Peyer's patch (tissue), 4 donors: ENCODE measurements around the gene FCGBP. TPM values are rescaled to one million over a fixed set of nuclear protein-coding genes. Genes with fewer than 3 reads are reported as not detected.

Experiments used
- DNase-seq, 3 donors: peaks; one replicate each; pipeline ENCODE4 v3.0.0-alpha.2; 2017 to 2019
- H3K27ac ChIP-seq, 4 donors: fragments of 200-600 bp; sonication (generic); one replicate each; pipeline ENCODE4 v1.5.1; 2016 to 2019
- H3K27me3 ChIP-seq, 2 donors: fragments of 200-600 bp; sonication (generic); one replicate each; pipeline ENCODE4 v1.5.1; 2019
- H3K36me3 ChIP-seq, 3 donors: fragments of 200-600 bp; sonication (generic); one replicate each; pipeline ENCODE4 v1.5.1; 2016 to 2019
- H3K4me1 ChIP-seq, 4 donors: fragments of 200-600 bp; sonication (generic); one replicate each; pipeline ENCODE4 v1.5.1; 2016 to 2019
- H3K4me3 ChIP-seq, 4 donors: fragments of 200-600 bp; sonication (generic); 1 replicate in 3 of 4; 2 replicates in 1 of 4; pipeline ENCODE4 v1.5.1; 2016 to 2019; ENCODE audit warnings: mild to moderate bottlenecking in 1 of 4
- H3K9me3 ChIP-seq, 4 donors: fragments of 200-600 bp; sonication (generic); one replicate each; pipeline ENCODE4 v1.5.1; 2016 to 2019; ENCODE audit warnings: mild to moderate bottlenecking in 1 of 4
- POLR2A ChIP-seq, 2 donors: fragments of 450-650 bp; IDR thresholded peaks; one replicate each; pipeline ENCODE4 v1.5.1; 2017; ENCODE audit warnings: antibody characterized with exemption in 2 of 2, mild to moderate bottlenecking in 2 of 2, moderate library complexity in 2 of 2
- total RNA-seq, 4 donors: library from RNA; depleted of rRNA; stranded (reverse); fragments of >200 nt; gene quantifications; one replicate each; pipeline ENCODE4 v1.1.0, GENCODE V29; 2016
- TF ChIP-seq, protein P1 (sequence below), 6 experiments: fragments of 450-650 bp in 4 of 6; fragments of 200-600 bp in 2 of 6; sonication (generic) in 1 of 6; IDR thresholded peaks; one replicate each; pipeline ENCODE4 v1.5.1; 2017 to 2019; ENCODE audit warnings: antibody characterized with exemption in 6 of 6, mild to moderate bottlenecking in 3 of 6, moderate library complexity in 1 of 6

The FCGBP gene
- total RNA-seq, 4 donors from 2014 or later: 563 to 4,025 (median 1,224) TPM

DNA sequence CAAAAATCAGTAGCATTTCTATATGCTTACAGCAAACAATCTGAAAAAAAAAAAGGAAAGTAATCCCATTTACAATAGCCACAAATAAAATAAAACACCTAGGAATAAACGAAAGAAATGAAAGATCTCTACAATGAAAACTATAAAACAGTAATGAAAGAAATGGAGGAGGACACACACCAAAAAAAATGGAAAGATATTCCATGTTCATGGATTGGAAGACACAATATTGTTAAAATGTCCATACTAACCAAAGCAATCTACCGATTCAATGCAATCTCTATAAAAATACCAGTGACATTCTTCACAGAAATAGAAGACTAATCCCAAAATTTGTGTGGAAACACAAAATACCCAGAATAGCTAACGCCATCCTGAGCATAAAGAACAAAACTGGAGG, 4.7 kb downstream of the FCGBP start:
- H3K4me3 ChIP-seq: no peak overlapping the region
- DNase-seq: no peak
- no peak for TF ChIP-seq POLR2A (IDR thresholded peaks at IDR 0.05)
- TF ChIP-seq, protein P1, sequence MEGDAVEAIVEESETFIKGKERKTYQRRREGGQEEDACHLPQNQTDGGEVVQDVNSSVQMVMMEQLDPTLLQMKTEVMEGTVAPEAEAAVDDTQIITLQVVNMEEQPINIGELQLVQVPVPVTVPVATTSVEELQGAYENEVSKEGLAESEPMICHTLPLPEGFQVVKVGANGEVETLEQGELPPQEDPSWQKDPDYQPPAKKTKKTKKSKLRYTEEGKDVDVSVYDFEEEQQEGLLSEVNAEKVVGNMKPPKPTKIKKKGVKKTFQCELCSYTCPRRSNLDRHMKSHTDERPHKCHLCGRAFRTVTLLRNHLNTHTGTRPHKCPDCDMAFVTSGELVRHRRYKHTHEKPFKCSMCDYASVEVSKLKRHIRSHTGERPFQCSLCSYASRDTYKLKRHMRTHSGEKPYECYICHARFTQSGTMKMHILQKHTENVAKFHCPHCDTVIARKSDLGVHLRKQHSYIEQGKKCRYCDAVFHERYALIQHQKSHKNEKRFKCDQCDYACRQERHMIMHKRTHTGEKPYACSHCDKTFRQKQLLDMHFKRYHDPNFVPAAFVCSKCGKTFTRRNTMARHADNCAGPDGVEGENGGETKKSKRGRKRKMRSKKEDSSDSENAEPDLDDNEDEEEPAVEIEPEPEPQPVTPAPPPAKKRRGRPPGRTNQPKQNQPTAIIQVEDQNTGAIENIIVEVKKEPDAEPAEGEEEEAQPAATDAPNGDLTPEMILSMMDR (IDR thresholded peaks at IDR 0.05): no peak
- no peaks in the 10 kb centered on the region for H3K36me3 ChIP-seq
- H3K9me3 ChIP-seq: no peaks in the 10 kb centered on the region
- peaks cover 0 to 3% (median 1%) of the 10 kb centered on the region in 4 donors for H3K4me1 ChIP-seq
- H3K27me3 ChIP-seq: no peaks in the 10 kb centered on the region
- no peak overlapping the region for H3K27ac ChIP-seq

DNA sequence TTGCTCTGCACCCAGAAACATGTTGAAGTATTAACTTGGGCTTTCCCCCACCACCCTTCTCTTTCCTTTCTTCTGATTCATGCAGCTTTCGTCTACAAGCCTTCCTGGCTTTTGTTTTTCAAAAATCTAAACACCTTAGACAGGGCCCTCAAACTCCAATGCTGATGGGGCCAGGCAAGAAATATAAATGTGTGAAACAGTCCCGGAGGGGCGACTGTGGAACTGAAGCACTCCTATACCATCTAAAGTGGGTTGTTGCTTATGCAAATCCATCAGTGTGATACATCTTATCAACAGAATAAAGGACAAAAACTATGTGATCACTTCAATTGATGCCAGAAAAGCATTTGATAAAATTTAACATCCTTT, 6.1 kb downstream of the FCGBP start:
- Histone ChIP-seq H3K4me3 (no peak overlapping the region), H3K36me3 (no peaks in the 10 kb centered on the region), H3K4me1 (no peaks in the 10 kb centered on the region), H3K27me3 (no peaks in the 10 kb centered on the region), H3K27ac (no peak overlapping the region), H3K9me3 (no peaks in the 10 kb centered on the region)
- no peak for DNase-seq
- no peak for TF ChIP-seq POLR2A (IDR thresholded peaks at IDR 0.05)
- TF ChIP-seq, protein P1 (IDR thresholded peaks at IDR 0.05): no peak

DNA sequence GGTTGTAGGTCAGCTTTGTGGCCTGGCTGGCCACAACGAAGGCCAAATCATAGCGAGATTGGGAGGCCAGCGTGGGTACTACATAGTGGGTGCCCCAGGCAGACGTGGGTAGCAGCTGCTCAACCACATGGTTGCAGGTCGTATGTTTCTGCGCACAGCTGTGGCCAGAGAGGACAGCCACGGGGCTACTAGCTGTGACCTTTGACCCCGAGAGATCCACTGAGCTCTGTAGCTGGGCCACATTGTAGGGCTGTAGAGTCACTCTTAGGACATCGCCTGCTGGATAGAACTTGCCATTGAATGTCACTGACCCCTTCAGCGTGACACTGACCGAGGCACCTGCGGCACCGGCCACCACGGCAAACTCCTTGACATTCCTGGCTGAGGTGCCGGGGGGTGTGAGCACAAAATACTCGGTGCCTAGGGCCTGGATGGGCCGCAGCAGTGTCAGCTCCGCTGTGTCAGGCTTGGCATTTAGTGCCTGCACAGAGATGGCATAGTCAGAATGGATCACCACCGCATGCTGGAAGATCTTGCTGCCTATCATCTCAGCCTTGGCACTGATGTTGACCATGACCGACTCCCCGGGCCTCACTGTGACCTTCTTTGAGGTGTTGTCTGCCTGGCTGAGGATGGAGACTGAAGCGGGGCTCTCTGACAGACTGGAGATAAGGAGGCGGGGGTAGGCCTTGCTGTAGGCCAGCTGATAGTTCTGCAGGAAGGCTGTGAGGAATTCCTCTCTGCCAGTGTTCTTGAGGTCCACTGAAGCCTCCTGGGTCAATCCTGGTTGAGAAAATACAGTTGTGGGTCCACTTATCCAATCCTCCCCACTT, 6.7 kb downstream of the FCGBP start:
- H3K9me3 ChIP-seq: no peaks in the 10 kb centered on the region
- H3K27ac ChIP-seq: no peak overlapping the region
- H3K36me3 ChIP-seq: no peaks in the 10 kb centered on the region
- TF ChIP-seq, protein P1 (IDR thresholded peaks at IDR 0.05): no peak
- no peak for TF ChIP-seq POLR2A (IDR thresholded peaks at IDR 0.05)
- H3K4me3 ChIP-seq: no peak overlapping the region
- H3K4me1 ChIP-seq: no peaks in the 10 kb centered on the region
- DNase-seq: no peak
- no peaks in the 10 kb centered on the region for H3K27me3 ChIP-seq

DNA sequence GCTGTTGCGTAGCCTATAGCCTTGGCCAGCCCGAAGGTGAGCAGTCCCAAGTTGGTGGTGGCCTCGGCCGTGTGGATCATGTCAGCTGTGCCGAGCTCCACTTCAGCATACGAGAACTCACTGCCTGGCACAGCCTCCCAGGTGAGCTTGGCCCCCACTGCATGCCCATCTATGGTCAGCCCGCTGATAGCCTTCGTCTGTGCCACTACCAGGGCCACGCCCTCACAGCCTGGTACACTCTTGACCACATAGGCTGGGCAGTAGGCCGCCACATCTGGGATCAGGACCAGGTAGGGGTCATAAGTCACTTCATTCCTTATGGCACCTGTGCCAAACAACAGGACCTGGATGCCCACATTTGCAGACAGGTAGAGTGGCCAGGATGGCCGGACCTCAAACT, 7.4 kb downstream of the FCGBP start:
- Histone ChIP-seq H3K9me3 (no peaks in the 10 kb centered on the region), H3K27me3 (no peaks in the 10 kb centered on the region), H3K36me3 (no peaks in the 10 kb centered on the region), H3K4me1 (no peaks in the 10 kb centered on the region), H3K27ac (no peak overlapping the region), H3K4me3 (no peak overlapping the region)
- TF ChIP-seq, protein P1 (IDR thresholded peaks at IDR 0.05): no peak
- no peak for TF ChIP-seq POLR2A (IDR thresholded peaks at IDR 0.05)
- no peak for DNase-seq

DNA sequence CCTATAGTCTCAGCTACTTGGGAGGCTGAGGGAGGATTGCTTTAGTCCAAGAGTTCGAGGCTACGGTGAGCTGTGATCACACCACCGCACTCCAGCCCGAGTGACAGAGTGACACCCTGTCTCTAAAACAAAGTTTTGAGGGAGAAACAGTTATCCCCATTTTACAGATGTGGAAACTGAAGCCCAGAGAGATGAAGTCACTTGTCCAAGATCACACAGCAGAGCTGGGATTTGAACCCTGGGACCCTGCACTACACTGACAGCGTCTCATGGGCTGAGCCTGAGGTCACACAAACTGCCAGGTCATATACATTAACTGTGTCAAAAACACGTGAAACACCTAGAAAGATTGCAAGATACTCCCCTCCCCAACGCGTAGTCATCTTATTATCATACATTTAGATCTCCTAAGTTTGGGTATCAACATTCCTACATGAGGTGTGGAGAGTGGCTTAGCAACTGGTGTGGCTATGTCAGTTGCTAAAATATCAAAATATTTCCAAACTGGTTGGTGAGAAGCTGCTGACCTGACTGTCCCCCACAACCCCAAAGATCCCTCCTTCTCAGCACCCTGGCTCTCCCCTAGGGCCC, 8.2 kb downstream of the FCGBP start:
- TF ChIP-seq, protein P1 (IDR thresholded peaks at IDR 0.05): no peak
- TF ChIP-seq POLR2A (IDR thresholded peaks at IDR 0.05): no peak
- Histone ChIP-seq H3K36me3 (no peaks in the 10 kb centered on the region), H3K9me3 (no peaks in the 10 kb centered on the region), H3K4me1 (no peaks in the 10 kb centered on the region), H3K27me3 (no peaks in the 10 kb centered on the region), H3K27ac (no peak overlapping the region), H3K4me3 (no peak overlapping the region)
- DNase-seq: no peak
